GM12864 (cell line): Measurements from ENCODE around the gene PIP5K1C.
"Not testable (repeated sequence)": the region's sequence is repeated elsewhere in the genome, so short reads cannot be mapped to it uniquely, and the experiment has no call there.

Source experiments
- DNase-seq: peaks from one replicate; pipeline ENCODE4 v3.0.0-alpha.2; 2011; ENCODE audit warnings: low read depth
- H3K4me3 ChIP-seq: 2 replicates; pipeline ENCODE4 v1.5.1; 2011; ENCODE audit warnings: mild to moderate bottlenecking, low read depth, low read length, control low read depth
- TF ChIP-seq, protein P1 (sequence below): IDR thresholded peaks from 2 replicates; pipeline ENCODE4 v1.5.1; 2011; ENCODE audit warnings: low read depth, mild to moderate bottlenecking, moderate library complexity, low read length, control low read depth, inconsistent platforms; ENCODE audit errors: missing control alignments

Gene PIP5K1C

DNA sequence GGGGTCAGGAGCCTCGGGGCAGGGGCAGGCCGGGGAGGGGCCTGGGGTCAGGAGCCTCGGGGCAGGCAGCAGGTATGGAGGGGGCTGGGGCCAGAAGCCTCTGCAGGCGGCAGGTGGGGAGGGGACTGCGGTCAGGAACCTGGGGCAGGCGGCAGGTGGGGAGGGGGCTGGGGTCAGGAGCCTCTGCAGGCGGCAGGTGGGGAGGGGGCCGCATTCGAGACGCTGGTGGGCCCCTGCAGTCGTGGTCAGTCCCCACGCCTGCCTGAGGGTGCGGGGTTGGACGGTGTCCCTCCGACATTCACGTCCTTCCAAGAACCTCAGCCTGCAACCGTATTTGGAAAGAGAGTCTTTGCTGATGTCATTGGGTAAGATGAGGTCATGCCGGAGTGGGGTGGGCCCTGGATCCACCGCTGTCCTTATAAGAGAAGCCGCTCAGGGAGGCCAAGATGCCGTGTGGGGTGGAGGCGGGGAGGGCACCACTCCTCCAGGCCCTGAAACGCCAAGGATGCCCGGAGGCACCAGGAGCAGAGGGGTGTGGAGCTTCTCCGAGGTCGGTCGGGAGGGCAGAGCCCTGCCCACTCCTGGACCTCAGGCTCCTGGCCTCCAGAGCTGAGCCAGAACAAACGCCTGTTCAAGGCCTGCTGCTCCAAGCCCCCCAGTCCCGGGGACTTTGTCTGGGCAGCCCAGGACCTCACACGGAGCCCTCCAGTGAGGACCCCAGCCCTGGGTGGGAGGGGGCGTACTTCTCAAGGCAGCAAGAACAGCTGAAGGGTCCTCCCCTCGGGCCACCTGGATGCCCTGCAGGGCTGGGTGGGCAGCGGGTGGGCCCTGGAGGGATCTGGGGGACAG lies 30.1 kb downstream of the PIP5K1C start:
- H3K4me3 ChIP-seq = no peak overlapping the region
- TF ChIP-seq, protein P1, sequence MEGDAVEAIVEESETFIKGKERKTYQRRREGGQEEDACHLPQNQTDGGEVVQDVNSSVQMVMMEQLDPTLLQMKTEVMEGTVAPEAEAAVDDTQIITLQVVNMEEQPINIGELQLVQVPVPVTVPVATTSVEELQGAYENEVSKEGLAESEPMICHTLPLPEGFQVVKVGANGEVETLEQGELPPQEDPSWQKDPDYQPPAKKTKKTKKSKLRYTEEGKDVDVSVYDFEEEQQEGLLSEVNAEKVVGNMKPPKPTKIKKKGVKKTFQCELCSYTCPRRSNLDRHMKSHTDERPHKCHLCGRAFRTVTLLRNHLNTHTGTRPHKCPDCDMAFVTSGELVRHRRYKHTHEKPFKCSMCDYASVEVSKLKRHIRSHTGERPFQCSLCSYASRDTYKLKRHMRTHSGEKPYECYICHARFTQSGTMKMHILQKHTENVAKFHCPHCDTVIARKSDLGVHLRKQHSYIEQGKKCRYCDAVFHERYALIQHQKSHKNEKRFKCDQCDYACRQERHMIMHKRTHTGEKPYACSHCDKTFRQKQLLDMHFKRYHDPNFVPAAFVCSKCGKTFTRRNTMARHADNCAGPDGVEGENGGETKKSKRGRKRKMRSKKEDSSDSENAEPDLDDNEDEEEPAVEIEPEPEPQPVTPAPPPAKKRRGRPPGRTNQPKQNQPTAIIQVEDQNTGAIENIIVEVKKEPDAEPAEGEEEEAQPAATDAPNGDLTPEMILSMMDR = no peak
- DNase-seq = no peak

DNA sequence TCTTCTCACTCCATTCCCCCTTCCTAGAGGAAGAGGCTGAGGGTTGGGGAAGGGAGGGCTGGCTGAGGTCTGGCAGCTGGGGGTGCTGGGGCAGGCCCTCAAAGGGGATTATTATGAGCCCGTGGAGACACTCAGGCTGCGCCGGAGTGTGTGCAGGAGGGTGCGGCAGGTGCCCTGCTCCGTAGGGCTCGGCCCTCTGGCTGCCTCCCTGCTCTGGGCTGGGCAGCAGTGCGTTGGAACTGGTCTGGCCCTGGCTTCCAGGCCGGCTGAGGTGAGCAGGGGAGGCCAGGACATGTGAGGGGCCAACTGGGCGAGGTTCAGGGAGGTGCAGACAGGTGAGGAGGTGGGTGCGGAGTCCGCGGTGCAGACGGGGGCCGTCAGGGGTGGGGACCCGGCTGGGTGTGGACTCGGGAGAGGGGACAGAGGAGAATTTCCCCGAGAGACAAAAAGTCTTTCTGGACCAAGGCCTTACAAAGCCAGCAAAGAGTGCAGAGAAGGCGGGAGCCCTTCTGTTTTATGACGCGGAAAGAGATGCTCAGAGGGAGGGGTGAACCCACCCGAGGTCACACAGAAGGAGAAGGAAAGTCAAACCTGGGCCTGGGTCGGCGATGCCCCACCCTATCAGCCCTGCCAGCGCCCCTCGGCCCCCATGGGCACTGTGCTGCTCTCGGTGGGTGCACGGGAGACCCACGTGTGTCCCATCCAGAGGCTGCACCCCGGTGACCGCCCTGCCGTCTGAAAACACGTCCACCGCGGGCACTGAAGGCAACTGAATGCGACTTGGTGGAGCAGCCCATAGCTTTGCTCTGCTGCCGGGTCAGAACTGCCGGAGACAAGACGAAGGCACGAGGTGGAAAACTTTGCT lies 31.0 kb downstream of the PIP5K1C start:
- DNase-seq = no peak
- TF ChIP-seq, protein P1 = no peak
- no peak overlapping the region for H3K4me3 ChIP-seq

DNA sequence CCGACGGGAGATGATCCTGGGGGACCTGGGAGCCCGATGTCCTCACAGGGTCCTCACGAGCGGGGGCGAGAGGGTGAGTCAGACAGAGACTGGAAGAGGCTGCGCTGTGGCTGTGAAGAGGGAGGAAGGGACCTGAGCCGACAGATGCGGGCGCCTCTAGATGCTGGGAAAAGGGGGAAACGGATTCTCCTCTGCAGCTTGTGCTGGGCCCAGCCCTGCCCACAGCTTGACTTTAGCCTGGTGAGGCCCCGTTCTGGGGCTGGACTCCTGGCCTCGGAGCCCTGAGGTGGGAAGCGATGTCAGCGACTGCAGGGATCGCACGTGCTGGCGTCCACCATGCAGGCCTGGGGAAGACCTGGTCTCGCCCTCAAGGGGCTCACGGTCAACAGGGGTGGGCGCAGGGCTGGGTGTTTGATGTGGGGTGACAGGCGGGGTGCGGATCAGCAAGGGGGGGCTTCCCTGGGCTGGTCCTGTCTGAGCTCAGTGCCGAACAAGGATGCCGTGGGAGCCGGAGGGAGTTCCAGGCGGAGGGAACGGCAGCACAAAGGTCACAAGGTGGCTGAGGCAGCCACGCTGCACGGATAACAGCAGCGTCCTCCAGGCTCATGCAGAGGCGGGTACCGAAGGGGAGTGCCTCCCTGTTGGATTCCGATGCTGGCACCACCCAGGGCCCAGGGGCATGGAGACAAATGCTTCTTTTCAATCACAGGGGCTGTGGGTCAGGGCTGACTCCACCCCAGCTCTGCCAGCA lies 31.8 kb downstream of the PIP5K1C start:
- TF ChIP-seq, protein P1 = no peak
- H3K4me3 ChIP-seq = no peak overlapping the region
- no peak for DNase-seq

DNA sequence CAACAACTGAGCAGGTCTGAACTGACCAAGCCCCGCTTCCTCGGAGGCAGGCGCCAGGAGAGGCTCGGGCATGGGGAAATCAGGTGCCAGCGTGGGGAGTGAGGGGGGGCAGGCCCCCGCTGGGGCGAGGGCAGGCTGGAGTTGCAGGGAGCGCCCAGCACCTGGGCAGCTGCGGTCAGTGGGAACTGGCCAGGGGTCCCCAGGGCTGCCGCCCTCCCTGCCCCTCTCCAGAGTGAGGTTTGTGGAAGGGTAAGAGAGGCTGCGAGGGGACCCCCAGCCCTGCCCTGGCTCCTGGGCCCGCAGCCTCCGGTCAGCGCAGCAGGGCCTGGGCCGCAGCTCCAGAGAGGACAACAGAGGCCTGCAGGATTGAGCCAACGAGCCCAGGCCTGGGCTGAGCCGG lies 32.5 kb downstream of the PIP5K1C start:
- TF ChIP-seq, protein P1 = no peak
- H3K4me3 ChIP-seq = no peak overlapping the region
- no peak for DNase-seq

DNA sequence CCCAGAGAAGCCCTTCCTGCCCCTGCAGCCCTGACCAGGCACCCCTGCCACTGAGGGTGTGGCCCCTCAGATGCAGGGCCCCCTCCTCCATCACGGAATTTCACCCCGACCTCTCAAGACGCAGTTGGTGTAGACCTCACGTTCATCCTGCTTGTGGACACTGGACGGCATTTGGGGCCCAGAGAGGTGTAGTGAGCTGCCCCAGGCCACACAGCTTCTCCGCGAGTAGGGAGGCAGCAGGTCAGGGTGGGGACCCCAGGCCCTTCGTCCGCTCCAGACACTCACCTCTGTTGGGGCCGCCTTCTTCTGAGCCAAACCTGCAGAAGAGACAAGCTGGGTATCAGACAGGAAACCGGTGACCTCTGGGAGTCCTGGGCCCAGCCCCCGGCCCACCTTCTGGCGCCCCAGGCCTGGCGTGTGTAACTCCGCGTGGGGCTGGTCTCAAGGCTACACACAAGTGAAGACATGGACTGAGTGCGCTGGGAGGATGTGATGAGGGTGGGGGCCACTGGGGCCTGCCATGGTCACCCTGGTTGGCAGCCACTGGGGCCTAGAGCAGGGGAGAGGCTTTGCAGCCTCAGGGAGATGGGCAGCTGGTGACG lies 33.1 kb downstream of the PIP5K1C start:
- no peak for DNase-seq
- H3K4me3 ChIP-seq = no peak overlapping the region
- TF ChIP-seq, protein P1 = no peak

DNA sequence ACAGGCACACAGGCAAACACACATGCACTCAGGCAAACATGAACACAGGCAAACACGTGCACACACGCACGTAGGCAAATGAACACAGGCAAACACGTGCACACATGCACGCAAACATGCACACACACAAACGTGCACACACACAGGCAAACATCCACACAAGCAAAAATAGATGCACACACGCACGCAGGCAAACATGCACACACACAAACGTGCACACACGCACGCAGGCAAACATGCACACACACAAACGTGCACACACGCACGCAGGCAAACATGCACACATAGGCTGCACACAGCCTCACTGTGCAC lies 33.8 kb downstream of the PIP5K1C start:
- DNase-seq, H3K4me3 ChIP-seq: not testable (repeated sequence)
